CD14-positive monocyte (primary cell): ENCODE data around the gene POFUT2. TPM values are rescaled to one million over a fixed set of nuclear protein-coding genes. Genes with fewer than 3 reads are reported as not detected.

Source experiments
- DNase-seq, 3 donors: peaks; one replicate each; pipeline ENCODE4 v3.0.0-alpha.2; 2011 to 2022
- H2AFZ ChIP-seq: 2 replicates; pipeline ENCODE4 v1.6.0; 2012; ENCODE audit warnings: mild to moderate bottlenecking, low read depth, low read length, inconsistent platforms; ENCODE audit not compliant: insufficient read depth, poor library complexity, severe bottlenecking
- H3K27ac ChIP-seq, 2 donors: 1 replicate in 1 of 2; 2 replicates in 1 of 2; pipeline ENCODE4 v1.5.1; 2012 to 2013; ENCODE audit warnings: low read length in 2 of 2, control low read depth in 1 of 2, inconsistent platforms in 1 of 2, low read depth in 1 of 2, mild to moderate bottlenecking in 1 of 2
- H3K27me3 ChIP-seq, 2 donors: one replicate each; pipeline versions ENCODE4 v1.6.0 to v1.6.1; 2011 to 2013; ENCODE audit warnings: low read length in 2 of 2; ENCODE audit not compliant: control insufficient read depth in 2 of 2, insufficient read depth in 2 of 2
- H3K36me3 ChIP-seq, 2 donors: replicated peaks in 1 of 2; 1 replicate in 1 of 2; 2 replicates in 1 of 2; pipeline versions ENCODE4 v1.5.1 to v1.6.1; 2012 to 2013; ENCODE audit warnings: low read length in 2 of 2, control low read depth in 1 of 2, inconsistent platforms in 1 of 2, mild to moderate bottlenecking in 1 of 2; ENCODE audit not compliant: insufficient read depth in 2 of 2, control insufficient read depth in 1 of 2
- H3K4me1 ChIP-seq, 2 donors: 1 replicate in 1 of 2; 2 replicates in 1 of 2; pipeline versions ENCODE4 v1.5.1 to v1.6.1; 2012 to 2013; ENCODE audit warnings: low read length in 2 of 2, control low read depth in 1 of 2, inconsistent platforms in 1 of 2, mild to moderate bottlenecking in 1 of 2, moderate library complexity in 1 of 2; ENCODE audit not compliant: insufficient read depth in 2 of 2, control insufficient read depth in 1 of 2
- H3K4me2 ChIP-seq: replicated peaks from 2 replicates; pipeline ENCODE3; 2012; ENCODE audit warnings: low read length, moderate library complexity, mild to moderate bottlenecking; ENCODE audit not compliant: poor library complexity, severe bottlenecking; ENCODE audit errors: extremely low read depth
- H3K4me3 ChIP-seq, 3 experiments: fragments of 200-600 bp in 1 of 3; sonication (generic) in 1 of 3; replicated peaks in 1 of 3; 1 replicate in 2 of 3; 2 replicates in 1 of 3; pipeline ENCODE4 v1.5.1; 2011 to 2013; ENCODE audit warnings: low read length in 3 of 3, mild to moderate bottlenecking in 3 of 3, control low read depth in 2 of 3, low read depth in 2 of 3, inconsistent platforms in 1 of 3, moderate library complexity in 1 of 3
- H3K79me2 ChIP-seq: 2 replicates; pipeline ENCODE4 v1.6.0; 2012; ENCODE audit warnings: mild to moderate bottlenecking, control low read depth, inconsistent platforms, low read length, moderate library complexity; ENCODE audit not compliant: insufficient read depth
- H3K9ac ChIP-seq: 2 replicates; pipeline ENCODE4 v1.6.0; 2017; ENCODE audit warnings: low read length, mild to moderate bottlenecking; ENCODE audit not compliant: insufficient read depth, poor library complexity, severe bottlenecking
- H3K9me3 ChIP-seq, 2 donors: replicated peaks in 1 of 2; 1 replicate in 1 of 2; 2 replicates in 1 of 2; pipeline versions ENCODE4 v1.5.1 to v1.6.1; 2012 to 2013; ENCODE audit warnings: low read length in 2 of 2, control low read depth in 1 of 2; ENCODE audit not compliant: control insufficient read depth in 1 of 2, insufficient read depth in 1 of 2
- H4K20me1 ChIP-seq: 2 replicates; pipeline ENCODE4 v1.6.0; 2012; ENCODE audit warnings: mild to moderate bottlenecking, low read length, control low read depth, moderate library complexity; ENCODE audit not compliant: insufficient read depth
- H3K27ac Mint-ChIP-seq, 7 donors: one replicate each; pipeline ENCODE4 v1.8.0; 2020; ENCODE audit warnings: mild to moderate bottlenecking in 7 of 7, mixed read lengths in 7 of 7, moderate library complexity in 6 of 7, inconsistent platforms in 2 of 7
- H3K27me3 Mint-ChIP-seq, 3 donors: one replicate each; pipeline ENCODE4 v1.8.0; 2021 to 2022; ENCODE audit warnings: low read depth in 3 of 3, mild to moderate bottlenecking in 3 of 3, mixed read lengths in 3 of 3, moderate library complexity in 3 of 3, inconsistent platforms in 1 of 3
- H3K36me3 Mint-ChIP-seq, 2 donors: one replicate each; pipeline ENCODE4 v1.8.0; 2020; ENCODE audit warnings: mixed read lengths in 2 of 2, inconsistent platforms in 1 of 2, mild to moderate bottlenecking in 1 of 2
- H3K4me1 Mint-ChIP-seq: one replicate; pipeline ENCODE4 v1.8.0; 2020; ENCODE audit warnings: mild to moderate bottlenecking, mixed read lengths
- H3K4me3 Mint-ChIP-seq, 2 donors: one replicate each; pipeline ENCODE4 v1.8.0; 2020; ENCODE audit warnings: mild to moderate bottlenecking in 2 of 2, mixed read lengths in 2 of 2, moderate library complexity in 1 of 2
- H3K9me3 Mint-ChIP-seq, 7 donors: one replicate each; pipeline ENCODE4 v1.8.0; 2020 to 2022; ENCODE audit warnings: mixed read lengths in 7 of 7, mild to moderate bottlenecking in 6 of 7, moderate library complexity in 6 of 7, inconsistent platforms in 2 of 7
- WGBS: methylation state at CpG from one replicate; pipeline ENCODE4 v1.1.5; 2013; ENCODE audit warnings: missing lambda C conversion rate; ENCODE audit not compliant: insufficient coverage; 5-methylcytosine and 5-hydroxymethylcytosine counted together
- intact Hi-C, 2 donors: fragments of 100-400 bp; cut with micrococcal nuclease; formaldehyde crosslinking; loops; one replicate each; pipeline versions ENCODE4 v1.15.0 to v1.15.1; 2023
- polyA plus RNA-seq, 3 donors: library from polyadenylated mRNA; depleted of rRNA in 1 of 3; unstranded in 2 of 3; stranded (reverse) in 1 of 3; fragments of 300-500 nt in 2 of 3; fragments of >200 nt in 1 of 3; fragmentation: Illumina TruSeq in 2 of 3; gene quantifications; 1 replicate in 2 of 3; 2 replicates in 1 of 3; pipeline ENCODE4 v1.2.3, GENCODE V29; 2012 to 2021
- TF ChIP-seq, protein P1 (sequence below): fragments of 200-600 bp; IDR thresholded peaks from one replicate; pipeline ENCODE4 v1.8.0; 2022; ENCODE audit warnings: antibody characterized with exemption, mild to moderate bottlenecking

POFUT2 gene
- polyA plus RNA-seq, 3 donors: 1.8 to 21.3 (median 2.8) TPM

DNA sequence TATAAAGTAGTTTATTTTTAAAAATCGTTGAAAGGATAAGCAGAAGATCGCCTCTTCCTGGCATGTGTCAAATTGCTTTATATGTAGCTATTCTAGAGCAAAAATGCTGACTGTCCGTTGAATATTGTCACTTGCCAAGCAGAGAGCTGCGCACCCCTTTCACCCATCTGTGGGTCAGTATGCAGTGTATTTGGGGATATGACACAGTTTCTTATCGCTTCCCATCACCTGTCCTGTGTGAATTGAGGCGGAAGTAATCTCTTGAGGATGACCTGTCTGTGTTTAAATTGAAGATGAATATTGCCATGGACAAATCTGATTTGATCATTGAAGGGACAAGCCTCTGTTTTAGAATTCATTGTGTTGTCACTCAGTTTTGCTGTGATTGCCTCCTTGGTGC is 52.2 kb downstream of the POFUT2 start:
- DNase-seq: no peak
- WGBS: 94% methylated on average over 2 of the region's 6 CpGs
- no peak overlapping the region for H3K4me3 Mint-ChIP-seq
- no peak overlapping the region for H3K9ac ChIP-seq
- peaks cover 0 to 4% (median 0%) of the 10 kb centered on the region in 7 donors for H3K9me3 Mint-ChIP-seq
- no peak overlapping the region for H3K4me3 ChIP-seq
- no peaks in the 10 kb centered on the region for H3K36me3 ChIP-seq
- no peak overlapping the region for H3K27ac Mint-ChIP-seq
- TF ChIP-seq, protein P1, sequence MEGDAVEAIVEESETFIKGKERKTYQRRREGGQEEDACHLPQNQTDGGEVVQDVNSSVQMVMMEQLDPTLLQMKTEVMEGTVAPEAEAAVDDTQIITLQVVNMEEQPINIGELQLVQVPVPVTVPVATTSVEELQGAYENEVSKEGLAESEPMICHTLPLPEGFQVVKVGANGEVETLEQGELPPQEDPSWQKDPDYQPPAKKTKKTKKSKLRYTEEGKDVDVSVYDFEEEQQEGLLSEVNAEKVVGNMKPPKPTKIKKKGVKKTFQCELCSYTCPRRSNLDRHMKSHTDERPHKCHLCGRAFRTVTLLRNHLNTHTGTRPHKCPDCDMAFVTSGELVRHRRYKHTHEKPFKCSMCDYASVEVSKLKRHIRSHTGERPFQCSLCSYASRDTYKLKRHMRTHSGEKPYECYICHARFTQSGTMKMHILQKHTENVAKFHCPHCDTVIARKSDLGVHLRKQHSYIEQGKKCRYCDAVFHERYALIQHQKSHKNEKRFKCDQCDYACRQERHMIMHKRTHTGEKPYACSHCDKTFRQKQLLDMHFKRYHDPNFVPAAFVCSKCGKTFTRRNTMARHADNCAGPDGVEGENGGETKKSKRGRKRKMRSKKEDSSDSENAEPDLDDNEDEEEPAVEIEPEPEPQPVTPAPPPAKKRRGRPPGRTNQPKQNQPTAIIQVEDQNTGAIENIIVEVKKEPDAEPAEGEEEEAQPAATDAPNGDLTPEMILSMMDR: no peak
- no peaks in the 10 kb centered on the region for H3K79me2 ChIP-seq
- H3K27ac ChIP-seq: no peak overlapping the region
- H2AFZ ChIP-seq: no peak overlapping the region
- peaks cover 0 to 7% (median 0%) of the 10 kb centered on the region in 3 donors for H3K27me3 Mint-ChIP-seq
- no peaks in the 10 kb centered on the region for H3K4me1 ChIP-seq
- no peaks in the 10 kb centered on the region for H3K36me3 Mint-ChIP-seq
- H3K27me3 ChIP-seq: no peaks in the 10 kb centered on the region
- H4K20me1 ChIP-seq: no peaks in the 10 kb centered on the region
- no peaks in the 10 kb centered on the region for H3K9me3 ChIP-seq
- H3K4me2 ChIP-seq: no peak overlapping the region
- intact Hi-C loops: no loop called here
- H3K4me1 Mint-ChIP-seq: peaks cover 5% of the 10 kb centered on the region

DNA sequence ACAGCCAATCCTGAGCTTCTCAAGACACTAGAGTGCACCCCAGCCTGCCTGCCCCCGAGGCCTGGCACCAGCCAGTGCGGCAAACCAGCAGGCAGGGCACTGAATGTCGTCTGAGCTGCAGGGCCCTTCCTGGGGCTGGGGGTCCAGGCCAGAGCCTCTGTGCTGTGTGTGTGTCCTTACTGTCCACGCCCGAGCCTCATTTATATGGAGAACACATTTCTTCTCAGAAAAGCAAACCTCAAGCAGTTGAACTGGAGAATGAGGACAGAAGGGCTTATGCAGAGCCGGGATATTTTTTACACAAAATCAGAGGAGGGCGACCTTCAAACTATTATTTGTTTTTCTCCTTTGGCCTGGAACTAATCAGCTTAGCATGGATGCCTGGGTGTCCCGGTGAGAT is 52.7 kb downstream of the POFUT2 start:
- H3K79me2 ChIP-seq: no peaks in the 10 kb centered on the region
- no peak for DNase-seq
- TF ChIP-seq, protein P1: no peak
- H3K4me1 Mint-ChIP-seq: peaks cover 5% of the 10 kb centered on the region
- intact Hi-C loops: no loop called here
- H3K4me3 Mint-ChIP-seq: no peak overlapping the region
- H3K27ac Mint-ChIP-seq: no peak overlapping the region
- H3K4me3 ChIP-seq: no peak overlapping the region
- H3K36me3 ChIP-seq: no peaks in the 10 kb centered on the region
- WGBS: 92% methylated on average over 2 of the region's 8 CpGs
- no peaks in the 10 kb centered on the region for H3K36me3 Mint-ChIP-seq
- no peaks in the 10 kb centered on the region for H3K27me3 ChIP-seq
- no peak overlapping the region for H3K9ac ChIP-seq
- peaks cover 0 to 2% (median 0%) of the 10 kb centered on the region in 7 donors for H3K9me3 Mint-ChIP-seq
- peaks cover 0 to 5% (median 0%) of the 10 kb centered on the region in 3 donors for H3K27me3 Mint-ChIP-seq
- no peaks in the 10 kb centered on the region for H3K4me1 ChIP-seq
- H4K20me1 ChIP-seq: no peaks in the 10 kb centered on the region
- H3K4me2 ChIP-seq: no peak overlapping the region
- no peaks in the 10 kb centered on the region for H3K9me3 ChIP-seq
- H2AFZ ChIP-seq: no peak overlapping the region
- no peak overlapping the region for H3K27ac ChIP-seq
